ENCODE measurements around the gene SPEN.
"Not testable (repeated sequence)": the region's sequence is repeated elsewhere in the genome, so short reads cannot be mapped to it uniquely, and the experiment has no call there.

The SPEN gene

DNA sequence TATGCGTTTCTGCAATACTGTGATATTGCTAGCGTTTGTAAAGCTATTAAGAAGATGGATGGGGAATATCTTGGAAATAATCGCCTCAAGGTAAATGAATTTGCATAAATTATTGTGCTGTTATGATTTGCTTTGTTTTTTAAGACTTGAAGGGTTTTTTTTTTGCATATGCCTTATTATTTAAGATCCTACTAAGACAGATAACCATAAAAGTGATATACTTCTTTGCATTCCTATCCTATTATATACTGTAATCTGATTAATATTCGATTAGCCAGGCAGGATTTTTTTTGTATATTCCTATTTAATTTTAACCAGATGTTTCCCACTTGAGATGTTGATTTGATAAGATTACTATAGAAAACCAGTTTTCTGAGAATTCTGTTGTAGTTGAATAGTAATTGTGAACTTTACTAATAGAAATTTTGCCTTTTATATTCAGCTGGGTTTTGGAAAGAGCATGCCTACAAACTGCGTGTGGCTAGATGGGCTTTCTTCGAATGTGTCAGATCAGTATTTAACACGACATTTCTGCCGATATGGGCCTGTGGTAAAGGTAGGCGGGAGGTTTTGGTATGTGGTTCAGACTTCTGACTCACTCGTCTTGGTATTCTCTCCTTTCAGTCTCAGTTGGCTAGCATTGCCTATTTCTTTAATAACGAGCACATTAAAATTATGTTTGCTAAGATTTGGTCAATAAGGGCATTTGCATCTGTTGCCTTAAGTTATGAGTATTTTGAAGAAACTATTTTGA lies 71.6 kb downstream of the SPEN start:
- no peak overlapping the region for H3K4me3 ChIP-seq (ENCODE audit: insufficient read depth, low read depth, low read length)
- H3K27me3 ChIP-seq (ENCODE audit: control insufficient read depth, insufficient read depth, low read length, poor library complexity, severe bottlenecking) = no peaks in the 10 kb centered on the region
- no peaks in the 10 kb centered on the region for H3K4me1 ChIP-seq (ENCODE audit: control insufficient read depth, insufficient read depth, low read length)
- 94 to 97% methylated on average over 10 to 11 of the region's 11 CpGs for WGBS, 2 experiments
- no peaks in the 10 kb centered on the region for H3K9me3 ChIP-seq (ENCODE audit: control insufficient read depth, low read length)
- H3K27ac ChIP-seq (ENCODE audit: insufficient read depth, low read depth, low read length, poor library complexity, severe bottlenecking) = no peak overlapping the region
- H3K36me3 ChIP-seq (ENCODE audit: control insufficient read depth, insufficient read depth, low read length) = peaks cover 50% of the 10 kb centered on the region

GRCh38 chr1:15923241-15923640 lies 75.7 kb downstream of the SPEN start:
- H3K27me3 ChIP-seq (ENCODE audit: control insufficient read depth, insufficient read depth, low read length, poor library complexity, severe bottlenecking) = no peaks in the 10 kb centered on the region
- H3K27ac ChIP-seq (ENCODE audit: insufficient read depth, low read depth, low read length, poor library complexity, severe bottlenecking) = no peak overlapping the region
- H3K9me3 ChIP-seq (ENCODE audit: control insufficient read depth, low read length) = no peaks in the 10 kb centered on the region
- peaks cover 47% of the 10 kb centered on the region for H3K36me3 ChIP-seq (ENCODE audit: control insufficient read depth, insufficient read depth, low read length)
- no peak overlapping the region for H3K4me3 ChIP-seq (ENCODE audit: insufficient read depth, low read depth, low read length)
- no peaks in the 10 kb centered on the region for H3K4me1 ChIP-seq (ENCODE audit: control insufficient read depth, insufficient read depth, low read length)
- 92 to 98% methylated on average over 1 to 2 of the region's 2 CpGs for WGBS, 2 experiments

- H3K4me3 ChIP-seq (ENCODE audit: insufficient read depth, low read depth, low read length); H3K27ac ChIP-seq (ENCODE audit: insufficient read depth, low read depth, low read length, poor library complexity, severe bottlenecking); H3K27me3 ChIP-seq (ENCODE audit: control insufficient read depth, insufficient read depth, low read length, poor library complexity, severe bottlenecking); H3K4me1 ChIP-seq (ENCODE audit: control insufficient read depth, insufficient read depth, low read length); H3K9me3 ChIP-seq (ENCODE audit: control insufficient read depth, low read length): not testable (repeated sequence)
- peaks cover 60% of the 10 kb centered on the region for H3K36me3 ChIP-seq (ENCODE audit: control insufficient read depth, insufficient read depth, low read length)
- WGBS, 2 experiments = 81 to 92% methylated on average over 6 to 7 of the region's 8 CpGs
Observed at GRCh38 chr1:15926448-15926847, 78.9 kb downstream of the SPEN start.

DNA sequence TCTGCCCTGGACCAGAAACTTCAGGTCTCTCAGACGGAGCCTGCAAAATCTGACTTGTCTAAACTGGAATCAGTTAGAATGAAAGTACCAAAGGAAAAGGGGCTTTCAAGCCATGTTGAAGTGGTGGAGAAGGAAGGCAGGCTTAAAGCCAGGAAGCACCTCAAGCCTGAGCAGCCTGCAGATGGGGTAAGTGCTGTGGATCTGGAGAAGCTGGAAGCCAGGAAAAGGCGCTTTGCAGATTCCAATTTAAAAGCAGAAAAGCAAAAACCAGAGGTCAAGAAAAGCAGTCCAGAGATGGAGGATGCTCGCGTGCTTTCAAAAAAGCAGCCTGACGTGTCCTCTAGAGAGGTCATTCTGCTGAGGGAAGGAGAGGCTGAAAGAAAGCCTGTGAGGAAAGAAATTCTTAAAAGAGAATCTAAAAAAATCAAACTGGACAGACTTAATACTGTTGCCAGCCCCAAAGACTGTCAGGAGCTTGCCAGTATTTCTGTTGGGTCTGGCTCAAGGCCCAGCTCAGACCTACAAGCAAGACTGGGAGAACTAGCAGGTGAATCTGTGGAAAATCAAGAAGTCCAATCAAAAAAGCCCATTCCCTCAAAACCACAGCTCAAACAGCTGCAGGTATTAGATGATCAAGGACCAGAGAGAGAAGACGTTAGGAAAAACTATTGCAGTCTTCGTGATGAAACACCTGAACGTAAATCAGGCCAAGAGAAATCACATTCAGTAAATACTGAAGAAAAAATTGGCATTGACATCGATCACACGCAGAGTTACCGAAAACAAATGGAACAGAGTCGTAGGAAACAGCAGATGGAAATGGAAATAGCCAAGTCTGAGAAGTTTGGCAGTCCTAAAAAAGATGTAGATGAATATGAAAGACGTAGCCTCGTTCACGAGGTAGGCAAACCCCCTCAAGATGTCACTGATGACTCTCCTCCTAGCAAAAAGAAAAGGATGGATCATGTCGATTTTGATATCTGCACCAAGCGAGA lies 81.8 kb downstream of the SPEN start:
- H3K4me3 ChIP-seq (ENCODE audit: insufficient read depth, low read depth, low read length) = no peak overlapping the region
- peaks cover 57% of the 10 kb centered on the region for H3K36me3 ChIP-seq (ENCODE audit: control insufficient read depth, insufficient read depth, low read length)
- no peaks in the 10 kb centered on the region for H3K9me3 ChIP-seq (ENCODE audit: control insufficient read depth, low read length)
- no peaks in the 10 kb centered on the region for H3K27me3 ChIP-seq (ENCODE audit: control insufficient read depth, insufficient read depth, low read length, poor library complexity, severe bottlenecking)
- H3K4me1 ChIP-seq (ENCODE audit: control insufficient read depth, insufficient read depth, low read length) = no peaks in the 10 kb centered on the region
- no peak overlapping the region for H3K27ac ChIP-seq (ENCODE audit: insufficient read depth, low read depth, low read length, poor library complexity, severe bottlenecking)
- 96% methylated on average over 17 of the region's 17 CpGs for WGBS, 2 experiments

DNA sequence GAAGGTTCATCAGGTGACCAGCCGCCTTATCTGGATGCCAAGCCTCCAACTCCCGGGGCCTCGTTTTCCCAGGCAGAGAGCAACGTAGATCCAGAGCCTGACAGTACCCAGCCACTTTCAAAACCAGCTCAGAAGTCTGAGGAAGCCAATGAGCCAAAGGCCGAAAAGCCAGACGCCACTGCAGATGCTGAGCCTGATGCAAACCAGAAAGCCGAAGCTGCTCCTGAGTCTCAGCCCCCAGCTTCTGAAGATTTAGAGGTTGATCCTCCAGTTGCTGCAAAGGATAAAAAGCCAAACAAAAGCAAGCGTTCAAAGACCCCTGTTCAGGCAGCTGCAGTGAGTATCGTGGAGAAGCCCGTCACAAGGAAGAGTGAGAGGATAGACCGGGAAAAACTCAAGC lies 83.9 kb downstream of the SPEN start:
- Histone ChIP-seq H3K4me3 (ENCODE audit: insufficient read depth, low read depth, low read length) (no peak overlapping the region), H3K4me1 (ENCODE audit: control insufficient read depth, insufficient read depth, low read length) (no peaks in the 10 kb centered on the region), H3K27me3 (ENCODE audit: control insufficient read depth, insufficient read depth, low read length, poor library complexity, severe bottlenecking) (no peaks in the 10 kb centered on the region), H3K9me3 (ENCODE audit: control insufficient read depth, low read length) (no peaks in the 10 kb centered on the region), H3K36me3 (ENCODE audit: control insufficient read depth, insufficient read depth, low read length) (peaks cover 70% of the 10 kb centered on the region), H3K27ac (ENCODE audit: insufficient read depth, low read depth, low read length, poor library complexity, severe bottlenecking) (no peak overlapping the region)
- WGBS, 2 experiments = 94 to 95% methylated on average over 11 of the region's 11 CpGs

DNA sequence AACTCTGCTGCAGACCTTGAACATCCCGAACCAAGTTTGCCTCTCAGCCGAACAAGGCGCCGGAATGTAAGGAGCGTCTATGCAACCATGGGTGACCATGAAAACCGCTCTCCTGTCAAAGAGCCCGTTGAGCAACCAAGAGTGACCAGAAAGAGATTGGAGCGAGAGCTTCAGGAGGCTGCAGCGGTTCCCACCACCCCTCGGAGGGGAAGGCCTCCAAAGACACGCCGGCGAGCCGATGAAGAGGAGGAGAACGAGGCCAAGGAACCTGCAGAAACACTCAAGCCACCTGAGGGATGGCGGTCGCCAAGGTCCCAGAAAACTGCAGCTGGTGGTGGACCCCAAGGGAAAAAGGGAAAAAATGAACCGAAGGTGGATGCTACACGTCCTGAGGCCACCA lies 84.4 kb downstream of the SPEN start:
- 97% methylated on average over 19 of the region's 19 CpGs for WGBS, 2 experiments
- no peaks in the 10 kb centered on the region for H3K4me1 ChIP-seq (ENCODE audit: control insufficient read depth, insufficient read depth, low read length)
- H3K4me3 ChIP-seq (ENCODE audit: insufficient read depth, low read depth, low read length) = no peak overlapping the region
- H3K36me3 ChIP-seq (ENCODE audit: control insufficient read depth, insufficient read depth, low read length) = peaks cover 73% of the 10 kb centered on the region
- no peaks in the 10 kb centered on the region for H3K27me3 ChIP-seq (ENCODE audit: control insufficient read depth, insufficient read depth, low read length, poor library complexity, severe bottlenecking)
- no peak overlapping the region for H3K27ac ChIP-seq (ENCODE audit: insufficient read depth, low read depth, low read length, poor library complexity, severe bottlenecking)
- no peaks in the 10 kb centered on the region for H3K9me3 ChIP-seq (ENCODE audit: control insufficient read depth, low read length)

GRCh38 chr1:15932612-15933011 lies 85.1 kb downstream of the SPEN start:
- no peak overlapping the region for H3K27ac ChIP-seq (ENCODE audit: insufficient read depth, low read depth, low read length, poor library complexity, severe bottlenecking)
- H3K27me3 ChIP-seq (ENCODE audit: control insufficient read depth, insufficient read depth, low read length, poor library complexity, severe bottlenecking) = no peaks in the 10 kb centered on the region
- peaks cover 77% of the 10 kb centered on the region for H3K36me3 ChIP-seq (ENCODE audit: control insufficient read depth, insufficient read depth, low read length)
- no peak overlapping the region for H3K4me3 ChIP-seq (ENCODE audit: insufficient read depth, low read depth, low read length)
- no peaks in the 10 kb centered on the region for H3K9me3 ChIP-seq (ENCODE audit: control insufficient read depth, low read length)
- H3K4me1 ChIP-seq (ENCODE audit: control insufficient read depth, insufficient read depth, low read length) = no peaks in the 10 kb centered on the region
- 96 to 99% methylated on average over 9 of the region's 9 CpGs for WGBS, 2 experiments

DNA sequence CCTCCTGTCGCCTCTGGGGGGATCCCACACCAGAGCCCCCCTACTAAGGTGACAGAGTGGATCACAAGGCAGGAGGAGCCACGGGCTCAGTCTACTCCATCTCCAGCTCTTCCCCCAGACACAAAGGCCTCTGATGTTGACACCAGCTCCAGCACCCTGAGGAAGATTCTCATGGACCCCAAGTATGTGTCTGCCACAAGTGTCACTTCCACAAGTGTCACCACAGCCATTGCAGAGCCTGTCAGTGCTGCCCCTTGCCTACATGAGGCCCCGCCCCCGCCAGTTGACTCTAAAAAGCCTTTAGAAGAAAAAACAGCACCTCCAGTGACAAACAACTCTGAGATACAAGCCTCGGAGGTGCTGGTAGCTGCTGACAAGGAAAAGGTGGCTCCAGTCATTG lies 86.2 kb downstream of the SPEN start:
- no peaks in the 10 kb centered on the region for H3K27me3 ChIP-seq (ENCODE audit: control insufficient read depth, insufficient read depth, low read length, poor library complexity, severe bottlenecking)
- WGBS, 2 experiments = 89 to 92% methylated on average over 5 of the region's 5 CpGs
- H3K4me3 ChIP-seq (ENCODE audit: insufficient read depth, low read depth, low read length) = no peak overlapping the region
- no peak overlapping the region for H3K27ac ChIP-seq (ENCODE audit: insufficient read depth, low read depth, low read length, poor library complexity, severe bottlenecking)
- peaks cover 87% of the 10 kb centered on the region for H3K36me3 ChIP-seq (ENCODE audit: control insufficient read depth, insufficient read depth, low read length)
- no peaks in the 10 kb centered on the region for H3K9me3 ChIP-seq (ENCODE audit: control insufficient read depth, low read length)
- no peaks in the 10 kb centered on the region for H3K4me1 ChIP-seq (ENCODE audit: control insufficient read depth, insufficient read depth, low read length)

- H3K9me3 ChIP-seq (ENCODE audit: control insufficient read depth, low read length) = no peaks in the 10 kb centered on the region
- H3K4me3 ChIP-seq (ENCODE audit: insufficient read depth, low read depth, low read length) = no peak overlapping the region
- H3K27ac ChIP-seq (ENCODE audit: insufficient read depth, low read depth, low read length, poor library complexity, severe bottlenecking) = no peak overlapping the region
- H3K4me1 ChIP-seq (ENCODE audit: control insufficient read depth, insufficient read depth, low read length) = no peaks in the 10 kb centered on the region
- no peaks in the 10 kb centered on the region for H3K27me3 ChIP-seq (ENCODE audit: control insufficient read depth, insufficient read depth, low read length, poor library complexity, severe bottlenecking)
- WGBS, 2 experiments = 95% methylated on average over 42 of the region's 42 CpGs
- peaks cover 86% of the 10 kb centered on the region for H3K36me3 ChIP-seq (ENCODE audit: control insufficient read depth, insufficient read depth, low read length)
Observed at GRCh38 chr1:15934211-15935055, 86.9 kb downstream of the SPEN start.

All from ectodermal cell (in vitro differentiated cells).